Measurements from ENCODE around the gene RBBP8.
"Not testable (repeated sequence)": the region's sequence is repeated elsewhere in the genome, so short reads cannot be mapped to it uniquely, and the experiment has no call there.

The RBBP8 gene

DNA sequence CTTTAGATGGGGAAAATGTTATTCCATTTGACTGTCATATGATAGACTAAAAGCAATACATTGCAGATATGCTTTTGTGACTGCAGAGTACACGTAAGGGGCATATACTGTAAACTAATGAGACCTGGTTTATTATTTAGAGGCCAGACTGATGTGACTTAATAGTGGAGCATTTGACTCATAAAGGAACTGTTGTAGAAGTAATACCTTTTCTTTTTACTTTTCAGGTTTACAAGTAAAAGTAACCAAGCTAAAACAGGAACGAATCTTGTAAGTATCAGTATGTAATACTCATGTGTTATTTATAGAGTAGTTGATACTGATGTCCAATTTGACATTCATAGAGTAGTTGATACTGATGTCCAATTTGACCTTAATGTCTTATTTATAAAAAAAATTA lies 13.1 kb downstream of the RBBP8 start:
- DNase-seq, result no peak

DNA sequence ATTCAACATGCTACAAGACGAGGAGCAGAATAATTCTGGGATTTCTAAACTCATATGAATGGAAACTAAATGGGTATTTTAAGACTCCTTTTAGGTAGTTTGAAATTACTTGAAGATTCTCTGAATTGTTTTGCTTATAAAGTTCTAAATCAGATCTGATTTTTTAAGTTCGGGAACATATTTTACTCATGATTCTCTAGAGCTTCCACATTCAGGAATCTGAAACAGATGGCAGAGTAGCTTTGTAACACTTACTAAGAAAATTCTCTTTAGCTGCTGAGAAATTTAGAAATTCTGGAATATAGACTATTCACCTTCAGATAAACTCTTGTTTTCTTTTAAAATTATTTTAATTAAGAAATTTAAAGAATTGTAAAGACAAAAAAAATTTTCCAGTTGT lies 13.7 kb downstream of the RBBP8 start:
- no peak for DNase-seq

DNA sequence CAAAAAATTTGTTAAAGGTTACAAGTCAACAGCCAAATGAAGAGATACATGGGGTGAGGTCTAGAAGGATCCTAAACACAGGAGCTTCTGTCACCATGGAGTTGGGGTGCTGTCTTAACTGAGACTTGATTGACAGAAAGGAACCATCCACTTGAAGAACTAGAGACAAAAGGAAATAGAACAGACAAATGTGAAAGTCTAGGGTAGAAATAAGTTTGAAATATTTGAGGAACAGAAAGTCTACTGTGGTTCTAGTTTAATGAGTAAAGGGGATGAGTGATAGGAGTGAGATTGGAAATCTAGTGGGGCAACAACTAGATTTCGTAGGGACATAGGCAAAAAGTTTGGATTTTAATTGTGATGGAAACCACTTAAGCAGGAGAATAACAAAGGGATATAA lies 18.7 kb downstream of the RBBP8 start:
- DNase-seq, result no peak

DNA sequence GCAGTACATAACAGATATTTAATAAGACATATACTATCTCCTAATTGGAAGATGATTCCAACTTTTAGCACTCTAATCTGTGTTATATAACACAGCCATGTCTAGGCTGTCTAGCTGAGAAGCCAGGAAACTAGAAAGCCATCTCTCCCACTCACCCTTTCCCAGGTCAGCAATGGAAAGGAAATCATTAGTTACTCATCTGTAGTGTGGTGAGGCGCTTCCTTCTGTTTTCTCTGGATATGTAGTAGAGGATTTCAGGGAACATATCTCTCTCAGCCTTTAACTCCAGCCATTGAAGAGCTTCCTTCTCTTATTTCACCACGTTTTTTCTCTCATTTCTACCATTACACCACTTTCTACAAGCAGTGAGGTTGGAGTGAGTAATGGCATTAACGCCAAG lies 19.4 kb downstream of the RBBP8 start:
- no peak for DNase-seq

DNA sequence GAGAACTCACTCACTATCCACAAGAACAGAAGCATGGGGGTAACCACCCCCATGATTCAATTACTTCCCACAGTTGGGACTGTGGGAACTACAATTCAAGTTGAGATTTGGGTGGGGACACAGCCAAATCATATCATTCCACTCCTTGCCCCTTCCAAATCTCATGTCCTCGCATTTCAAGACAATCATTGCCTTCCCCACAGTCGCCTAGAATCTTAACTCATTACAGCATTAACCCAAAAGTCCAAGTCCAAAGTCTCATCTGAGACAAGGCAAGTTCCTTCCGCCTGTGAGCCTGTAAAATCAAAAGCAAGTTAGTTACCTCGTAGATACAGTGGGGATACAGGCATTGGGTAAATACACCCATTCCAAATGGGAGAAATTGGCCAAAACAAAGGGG lies 20.9 kb downstream of the RBBP8 start:
- DNase-seq, result not testable (repeated sequence)

DNA sequence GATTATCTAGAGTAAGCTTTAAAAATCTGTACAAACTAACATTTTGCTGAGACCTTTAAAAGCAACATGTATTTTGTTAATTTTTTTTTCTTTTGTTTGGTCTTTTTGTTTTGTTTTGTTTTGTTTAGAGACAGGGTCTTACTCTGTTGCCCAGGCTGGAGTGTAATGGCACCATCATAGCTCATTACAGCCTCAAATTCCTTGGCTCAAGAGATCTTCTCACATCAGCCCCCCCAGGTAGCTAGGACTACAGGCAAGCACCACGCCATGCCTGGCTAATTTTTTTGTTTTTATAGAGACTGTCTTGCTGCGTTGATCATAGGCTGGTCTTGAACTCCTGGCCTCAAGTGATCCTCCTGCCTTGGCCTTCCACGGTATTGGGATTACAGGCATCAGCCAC lies 23.1 kb downstream of the RBBP8 start:
- no peak for DNase-seq

DNA sequence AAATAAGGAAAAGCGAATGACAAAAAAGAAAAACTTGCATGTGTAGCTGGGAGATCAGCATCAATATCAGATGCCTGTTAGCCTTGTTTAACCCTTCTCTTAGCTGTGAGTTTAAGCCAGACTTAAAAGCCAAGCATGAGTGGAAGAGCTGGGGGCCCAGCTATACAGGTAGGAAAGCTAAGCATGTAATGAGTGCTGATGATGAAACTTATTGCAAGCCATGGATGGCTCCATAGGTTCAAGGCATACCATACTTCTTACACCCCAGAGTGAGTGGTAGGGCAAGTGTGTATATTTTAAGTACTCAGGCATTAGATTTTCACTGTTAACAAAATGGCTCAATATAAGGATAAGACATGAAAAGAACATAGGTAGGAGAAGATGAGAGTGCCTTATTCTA lies 28.0 kb downstream of the RBBP8 start:
- no peak for DNase-seq

DNA sequence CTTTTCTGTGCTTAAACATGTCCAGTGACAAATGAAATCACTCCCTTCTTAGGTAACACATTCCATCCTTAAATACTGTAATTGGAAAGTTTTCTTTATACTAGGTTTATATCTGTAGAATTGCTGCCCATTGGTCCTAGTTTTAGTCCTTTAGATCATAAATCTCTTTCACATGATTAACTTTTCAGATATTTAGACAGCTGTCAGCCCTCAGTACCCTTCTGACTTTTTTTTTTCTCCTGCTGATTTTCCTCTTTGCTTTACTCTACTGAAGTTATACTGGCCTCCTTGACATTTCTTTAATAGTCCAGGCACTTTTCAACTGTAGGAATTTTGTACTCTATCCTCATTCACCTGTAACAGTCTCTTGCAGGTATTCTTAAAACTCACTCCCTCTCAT lies 28.9 kb downstream of the RBBP8 start:
- DNase-seq, result no peak

DNA sequence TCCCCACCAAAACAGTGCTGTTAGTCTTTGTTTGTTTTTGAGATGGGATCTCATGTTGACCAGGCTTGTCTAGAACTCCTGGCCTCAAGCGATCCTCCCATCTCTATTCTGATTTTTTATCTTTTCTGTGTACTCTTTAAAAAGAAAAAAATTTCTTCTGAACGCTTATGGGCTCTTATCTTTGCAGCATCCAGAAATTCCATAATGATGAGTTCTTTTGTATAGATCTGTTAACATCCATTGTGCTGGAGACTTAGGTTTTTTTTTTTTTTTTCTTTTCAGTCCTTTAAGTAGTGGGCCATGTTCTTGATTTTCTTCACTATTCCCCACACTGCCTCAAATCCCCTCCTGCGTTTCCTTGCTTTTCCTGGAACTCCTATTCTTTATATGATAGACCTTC lies 31.0 kb downstream of the RBBP8 start:
- DNase-seq, result no peak

DNA sequence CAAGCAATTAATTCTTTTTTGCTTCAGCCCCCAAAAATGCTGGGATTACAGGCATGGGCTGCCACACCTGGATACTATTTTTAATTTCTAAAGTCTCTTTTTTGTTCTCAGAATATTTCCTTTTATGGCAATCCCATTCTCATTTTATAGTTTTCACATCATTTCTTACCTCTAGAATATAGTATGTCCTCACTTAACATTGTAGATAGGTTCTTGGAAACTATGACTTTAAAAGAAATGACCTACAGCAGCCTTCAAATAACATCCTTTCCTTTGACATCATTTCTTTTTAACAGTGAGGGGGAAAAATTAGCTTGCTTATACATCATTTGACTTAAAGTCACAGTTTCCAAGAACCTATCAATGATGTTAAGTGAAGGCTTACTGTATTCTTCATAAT lies 31.6 kb downstream of the RBBP8 start:
- no peak for DNase-seq

DNA sequence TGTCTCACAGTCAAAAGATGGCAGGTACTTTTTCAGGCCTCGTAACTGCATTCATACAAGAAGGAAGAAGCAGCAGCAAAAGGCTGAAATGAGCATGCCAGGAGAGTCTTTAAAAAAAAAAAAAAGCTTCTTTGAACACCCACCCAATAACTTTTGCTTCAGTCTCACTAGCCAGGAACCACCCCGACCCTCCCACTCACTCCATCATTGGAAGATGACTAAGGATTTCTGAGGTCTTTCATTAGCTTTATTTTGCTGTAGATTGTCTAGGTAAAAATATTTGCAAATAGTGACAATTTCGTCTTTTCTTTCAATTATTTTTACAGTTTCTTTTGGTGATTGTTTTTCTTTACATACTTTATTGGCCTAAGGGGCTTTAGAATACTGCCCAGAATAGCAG lies 37.9 kb downstream of the RBBP8 start:
- no peak for DNase-seq

DNA sequence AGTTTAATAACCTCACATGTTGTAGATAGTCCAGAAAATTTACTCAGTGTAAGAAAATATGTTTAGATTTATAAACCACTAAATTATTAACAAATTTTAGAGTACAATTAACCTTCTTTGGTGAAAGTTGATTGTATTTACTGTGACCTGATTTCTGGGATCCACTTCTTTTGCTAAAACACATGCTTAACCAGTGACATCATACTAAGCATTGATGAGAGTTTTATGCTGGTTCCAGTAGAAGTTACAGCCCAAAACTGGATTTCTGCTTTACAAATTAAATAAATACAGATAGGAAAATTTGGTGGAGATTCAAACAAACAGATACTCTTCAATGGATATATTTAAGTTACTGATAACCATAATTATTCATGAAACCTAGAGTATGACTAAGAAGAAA lies 40.9 kb downstream of the RBBP8 start:
- no peak for DNase-seq

DNA sequence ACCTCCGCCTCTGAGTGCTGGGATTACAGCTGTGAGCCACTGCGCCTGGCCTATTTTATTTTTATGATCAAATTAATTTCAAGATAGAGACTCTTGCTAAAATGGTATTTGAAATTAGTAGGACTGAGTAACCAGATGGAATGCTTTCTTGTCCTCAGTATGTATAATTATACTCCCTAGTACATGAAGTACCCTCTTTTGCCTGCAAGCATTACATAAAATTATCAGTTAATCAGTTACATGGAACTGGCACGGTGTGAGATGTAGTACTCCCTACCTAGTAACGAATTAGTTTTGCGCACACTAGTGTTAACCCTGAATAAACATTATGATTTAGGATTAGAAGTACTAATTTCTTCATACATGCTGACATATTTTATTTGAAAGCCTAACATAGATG lies 41.6 kb downstream of the RBBP8 start:
- DNase-seq, result no peak

DNA sequence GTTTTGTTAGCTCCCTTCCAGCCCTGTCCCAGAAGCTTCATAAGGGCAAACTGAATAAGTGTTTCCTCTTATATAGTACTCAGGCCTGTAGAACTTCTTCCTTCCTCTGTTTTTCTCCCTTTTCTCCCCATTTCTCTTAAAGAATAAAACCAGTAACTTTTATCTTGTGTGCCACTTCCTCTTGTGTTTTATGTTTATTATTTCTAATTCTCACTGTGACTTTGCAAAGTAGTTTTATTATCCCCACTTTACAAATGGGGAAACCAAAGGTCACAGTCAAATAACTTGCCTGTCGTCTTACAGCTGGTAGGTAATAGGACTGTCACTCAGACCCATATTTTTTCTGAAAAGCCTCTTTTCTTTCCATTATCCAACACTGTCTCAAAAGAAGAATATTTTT lies 42.4 kb downstream of the RBBP8 start:
- no peak for DNase-seq

DNA sequence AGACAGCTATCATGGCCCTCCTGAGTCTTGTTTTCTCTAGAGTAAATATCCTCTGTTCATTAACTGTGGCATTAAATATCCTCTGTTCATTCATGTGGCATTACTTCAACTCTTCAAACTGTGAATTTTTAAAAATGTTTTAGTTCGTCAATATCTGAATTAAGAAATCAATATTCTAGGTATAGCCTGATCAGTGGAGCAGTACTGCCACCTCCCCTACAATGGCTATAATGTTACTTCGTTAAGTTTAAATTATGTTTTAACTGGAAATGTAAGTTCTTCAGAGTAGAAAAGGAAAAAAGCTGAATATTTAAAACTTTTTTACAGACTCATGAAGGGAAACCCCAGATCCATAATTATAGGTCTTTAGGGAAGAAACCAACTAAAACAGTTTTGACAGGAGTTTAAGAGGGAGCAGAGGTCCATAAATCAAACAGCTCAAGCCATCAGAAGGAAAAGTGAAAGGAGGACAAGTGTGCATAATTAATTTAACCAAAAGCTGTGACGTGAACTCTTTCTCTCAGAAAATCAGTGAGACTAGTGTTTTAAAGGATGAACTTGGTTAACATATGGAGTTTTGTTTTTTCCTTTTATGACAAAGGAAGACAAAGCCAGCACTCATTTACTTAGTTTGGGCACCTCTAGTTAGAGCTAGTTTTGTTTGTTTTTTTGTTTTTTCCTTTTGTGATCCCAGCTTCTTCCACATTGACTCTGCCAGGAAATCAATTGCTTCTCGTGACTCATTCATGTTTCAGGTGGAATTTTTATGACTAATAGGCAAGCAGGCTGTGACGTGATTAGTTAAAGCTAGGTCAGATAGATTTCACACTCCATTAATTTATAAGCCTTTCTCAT lies 44.9 kb downstream of the RBBP8 start:
- no peak for DNase-seq

DNA sequence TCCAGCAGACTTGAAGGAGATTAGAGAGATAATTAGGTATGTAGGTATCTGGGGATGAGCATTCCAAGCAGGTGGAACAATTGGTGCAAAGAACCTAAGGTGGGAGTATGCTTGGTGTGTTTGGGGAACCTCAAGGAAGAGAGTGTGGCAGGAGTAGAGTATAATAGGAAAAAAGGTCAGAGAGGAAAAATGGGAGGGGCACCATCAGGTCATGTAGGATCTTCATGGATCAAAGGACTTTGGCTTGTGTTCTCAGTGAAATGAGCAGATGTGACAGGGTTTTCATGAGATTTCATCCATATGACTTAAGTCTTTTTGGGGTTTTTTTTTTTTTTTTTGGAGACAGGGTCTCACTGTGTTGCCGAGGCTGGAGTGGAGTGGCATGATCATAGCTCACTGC lies 47.3 kb downstream of the RBBP8 start:
- DNase-seq, result no peak

DNA sequence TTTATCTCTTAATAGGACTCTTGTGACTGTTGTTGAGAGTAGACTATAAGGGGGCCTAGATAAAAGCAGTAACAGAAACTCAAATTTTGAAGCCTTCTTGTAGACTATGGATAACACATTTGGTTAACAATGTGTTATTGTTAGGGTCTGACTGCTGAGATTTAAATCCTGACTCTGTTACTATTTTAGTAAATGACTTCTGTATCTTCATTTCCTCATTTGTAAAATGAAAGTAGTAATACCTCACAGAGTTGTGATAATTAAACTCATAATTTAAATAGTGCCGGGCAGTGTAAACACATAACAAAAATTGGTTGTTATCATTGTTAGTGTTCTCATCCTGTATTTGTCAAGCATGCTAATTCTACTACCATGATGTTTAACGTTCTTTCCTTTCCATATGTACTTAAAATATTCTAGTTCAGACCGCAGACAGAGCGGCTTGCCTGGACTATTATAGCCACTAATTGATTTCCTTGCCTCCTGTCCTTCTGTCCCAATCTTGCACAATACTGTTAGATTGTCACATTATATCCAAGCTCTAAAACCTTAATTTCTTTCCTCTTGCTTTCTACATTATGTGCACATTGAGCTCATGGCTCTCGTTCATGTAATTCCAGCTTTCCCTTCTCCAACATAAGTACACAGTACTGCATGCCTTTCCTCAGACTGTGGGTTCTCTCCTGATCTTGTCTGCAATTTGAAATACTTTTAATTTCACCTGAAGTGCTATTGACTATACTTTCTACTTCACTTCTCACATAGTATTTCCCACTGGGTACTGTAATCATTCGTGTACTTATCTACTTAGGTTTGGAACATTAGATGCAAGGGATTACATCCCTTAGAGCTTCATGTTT lies 48.4 kb downstream of the RBBP8 start:
- no peak for DNase-seq

DNA sequence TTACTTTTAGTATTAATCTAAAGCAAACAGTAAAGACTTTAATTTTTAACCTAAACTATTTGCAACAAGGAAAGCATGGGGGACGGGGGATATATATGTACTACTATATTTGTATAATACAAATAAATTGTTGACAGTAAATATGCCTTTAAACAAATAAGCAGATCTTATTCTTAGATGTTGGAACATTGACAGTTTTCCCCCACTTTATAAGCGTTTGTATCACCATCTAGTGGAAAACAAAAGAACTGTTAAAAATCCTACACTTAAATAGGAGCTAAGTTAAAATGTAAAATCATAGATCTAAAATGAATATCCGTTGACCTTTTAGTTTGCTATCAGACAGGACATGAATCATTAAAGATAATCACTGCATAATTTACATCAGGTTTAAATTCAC lies 50.0 kb downstream of the RBBP8 start:
- peak; percentile 4 for DNase-seq

DNA sequence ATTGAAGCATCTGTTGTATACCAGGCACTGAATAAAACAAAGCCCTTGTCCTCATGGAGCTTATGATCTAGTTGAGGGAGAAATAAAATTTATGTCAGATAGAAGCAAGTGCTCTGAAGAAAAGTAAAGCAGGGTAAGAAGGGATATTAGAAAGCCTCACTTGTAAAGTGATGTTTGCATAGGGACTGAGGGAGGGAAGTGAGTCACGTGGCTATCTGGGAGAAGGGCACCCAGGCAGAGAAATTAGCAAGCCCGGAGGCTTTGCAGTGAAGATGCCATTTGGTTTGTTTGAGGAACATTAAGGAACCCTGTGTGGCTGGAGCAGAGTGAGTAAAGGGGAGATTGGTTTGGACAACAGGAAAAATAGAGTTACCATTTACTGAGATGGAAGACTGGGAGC lies 52.1 kb downstream of the RBBP8 start:
- no peak for DNase-seq

DNA sequence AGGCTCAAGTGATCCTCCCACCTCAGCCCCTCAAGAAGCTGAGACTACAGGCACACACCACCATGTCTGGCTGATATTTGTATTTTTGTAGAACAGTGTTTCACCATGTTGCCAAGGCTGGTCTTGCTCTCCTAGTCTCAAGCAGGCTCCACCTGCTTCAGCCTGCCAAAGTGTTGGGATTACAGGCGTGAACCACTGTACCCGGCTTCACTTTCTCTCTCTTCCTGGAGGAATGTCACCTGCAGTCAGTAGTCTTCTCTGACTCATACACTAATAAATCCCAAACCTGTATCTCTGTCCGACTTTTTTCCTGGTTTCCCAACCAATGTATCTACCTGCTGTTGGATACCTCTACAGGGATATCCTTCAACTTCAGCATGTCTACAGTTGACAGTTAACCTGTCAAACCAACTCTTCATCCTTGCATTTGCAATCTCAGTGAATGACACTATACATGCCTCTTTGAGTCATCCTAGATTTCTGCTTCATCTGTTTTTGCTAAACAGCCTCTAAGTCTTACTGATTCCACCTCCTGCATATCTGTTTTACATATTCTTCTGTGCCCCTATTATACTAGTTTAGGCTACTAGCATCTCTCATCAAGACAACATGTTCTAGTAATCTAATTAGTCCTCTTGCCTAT lies 54.5 kb downstream of the RBBP8 start:
- no peak for DNase-seq

DNA sequence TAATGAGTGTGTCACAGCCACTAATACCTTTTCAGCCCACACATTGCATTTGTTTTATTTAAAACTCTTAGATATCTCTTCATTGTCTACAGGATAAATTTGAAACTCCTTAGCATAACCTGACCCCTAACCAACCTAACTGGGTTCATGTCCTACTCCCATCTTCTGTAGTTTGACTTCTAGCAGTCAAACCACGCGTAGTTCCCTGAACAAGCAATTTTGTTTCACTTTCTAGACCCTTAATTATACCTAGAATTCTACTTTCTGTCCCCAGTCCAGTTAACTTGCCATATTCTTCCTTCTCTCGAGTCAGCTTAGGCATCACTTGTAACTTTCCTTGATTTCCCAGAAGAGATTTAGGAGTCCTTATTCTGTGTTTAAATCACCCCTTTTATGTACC lies 55.1 kb downstream of the RBBP8 start:
- no peak for DNase-seq

DNA sequence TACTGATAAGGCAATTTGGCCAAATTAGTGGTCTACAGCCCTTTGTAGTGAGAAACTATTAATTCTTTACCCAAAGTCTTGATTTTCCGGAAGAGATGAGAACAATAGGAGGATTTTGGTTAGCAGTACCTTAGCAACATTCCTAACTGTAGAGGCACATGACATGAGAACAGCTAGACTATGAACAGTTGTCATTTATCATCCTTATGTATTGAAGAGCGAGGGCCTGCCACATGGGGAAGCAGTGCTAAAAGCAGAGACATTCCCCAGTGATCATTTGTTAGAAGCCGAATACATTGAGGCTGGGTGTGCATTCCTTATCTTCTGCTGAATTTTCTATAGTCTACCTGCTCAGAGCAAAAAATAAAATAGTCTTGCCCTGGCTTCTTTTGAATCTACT lies 65.2 kb downstream of the RBBP8 start:
- no peak for DNase-seq

DNA sequence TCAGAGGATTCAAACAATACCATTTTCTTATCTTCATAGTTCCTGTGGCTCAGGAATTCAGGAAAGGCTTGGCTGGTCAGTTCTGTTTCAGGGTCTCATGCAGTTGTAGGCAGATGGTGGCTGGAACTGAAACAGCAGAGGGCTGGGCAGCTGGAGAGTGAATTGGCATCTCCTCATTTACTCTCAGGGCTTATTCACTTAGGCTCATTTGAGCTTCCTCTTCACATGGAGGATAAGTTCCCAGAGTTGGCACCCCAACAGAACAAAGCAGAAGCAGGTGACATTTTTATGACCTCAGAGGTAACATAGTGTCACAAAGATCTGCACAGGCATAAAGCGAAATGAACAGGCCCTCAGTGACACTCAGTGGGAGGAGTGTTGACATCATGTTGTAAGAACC lies 66.1 kb downstream of the RBBP8 start:
- DNase-seq, result no peak

DNA sequence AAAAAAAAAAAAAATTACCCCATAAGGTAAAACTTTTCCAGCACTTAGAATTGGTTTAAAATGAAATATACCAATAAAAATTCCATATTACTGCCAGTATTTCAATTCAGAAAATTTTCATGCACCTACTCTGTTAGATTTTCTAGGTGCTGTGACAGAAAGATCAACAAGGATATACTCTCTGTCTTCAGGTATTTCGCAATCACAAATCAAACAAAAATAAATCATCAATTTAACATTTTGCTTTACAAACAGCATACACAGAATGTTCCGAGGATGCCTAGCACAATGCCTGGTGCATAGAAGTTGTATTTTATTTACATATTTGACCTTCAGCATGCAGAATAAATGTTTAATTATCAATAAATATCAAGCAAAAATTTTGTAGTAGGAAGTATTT lies 66.5 kb downstream of the RBBP8 start:
- DNase-seq, result no peak

Data from central memory CD4-positive, alpha-beta T cell (primary cell).